Liver (tissue), 3 donors: ENCODE data around the gene NPAS1.

Source experiments
- CTCF ChIP-seq: fragments of 150-350 bp; IDR thresholded peaks from 2 replicates; pipeline ENCODE4 v1.5.1; 2017; ENCODE audit warnings: improper control_type of control experiment, low read depth, low read length; ENCODE audit not compliant: missing input control
- SP1 ChIP-seq: IDR thresholded peaks from 2 replicates; pipeline ENCODE4 v1.6.1; 2018; ENCODE audit warnings: antibody characterized with exemption, mild to moderate bottlenecking
- TAF1 ChIP-seq: conservative IDR thresholded peaks from 2 replicates; pipeline ENCODE4 v1.6.1; 2016; ENCODE audit warnings: antibody characterized with exemption, mild to moderate bottlenecking
- ZBTB33 ChIP-seq: IDR thresholded peaks from 2 replicates; pipeline ENCODE4 v1.6.1; 2016; ENCODE audit warnings: antibody characterized with exemption
- donor health status: healthy.
- donor health status: healthy.

- TF ChIP-seq CTCF: no peak
- TF ChIP-seq SP1: no peak
- TF ChIP-seq ZBTB33: no peak
- no peak for TF ChIP-seq TAF1
Measured at GRCh38 chr19:47012617-47013016, 7.0 kb upstream of the NPAS1 start.
